Stimulated activated CD4-positive, alpha-beta T cell treated with anti-CD3 and anti-CD28 coated beads, Interleukin-1b, Interleukin-23, amount 100 ng/mL, for 4 hours (primary cell): ENCODE data around the gene RAMP1.

Experiments used
- DNase-seq, 2 donors: peaks; one replicate each; pipeline ENCODE4 v3.0.0-alpha.2; 2020; ENCODE audit warnings: low read depth in 2 of 2

The RAMP1 gene

DNA sequence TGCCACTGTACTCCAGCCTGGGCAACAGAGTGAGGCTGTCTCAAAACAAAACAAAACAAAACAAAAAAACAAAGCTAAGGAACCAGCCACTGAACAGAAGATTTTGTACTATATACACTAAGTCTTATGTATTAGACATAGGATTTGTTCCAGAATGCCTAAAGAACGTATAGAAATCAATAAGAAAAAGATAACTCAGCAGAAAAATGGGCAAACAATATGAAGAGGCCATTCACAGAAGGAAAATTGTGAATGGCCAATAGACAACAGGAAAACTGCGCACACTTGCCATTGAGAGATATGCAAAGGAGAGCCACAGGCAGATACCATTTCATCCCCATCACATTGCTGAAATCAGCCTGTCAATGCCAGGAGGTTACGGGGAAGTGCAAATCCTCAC lies 92.5 kb downstream of the RAMP1 start:
- no peak for DNase-seq

DNA sequence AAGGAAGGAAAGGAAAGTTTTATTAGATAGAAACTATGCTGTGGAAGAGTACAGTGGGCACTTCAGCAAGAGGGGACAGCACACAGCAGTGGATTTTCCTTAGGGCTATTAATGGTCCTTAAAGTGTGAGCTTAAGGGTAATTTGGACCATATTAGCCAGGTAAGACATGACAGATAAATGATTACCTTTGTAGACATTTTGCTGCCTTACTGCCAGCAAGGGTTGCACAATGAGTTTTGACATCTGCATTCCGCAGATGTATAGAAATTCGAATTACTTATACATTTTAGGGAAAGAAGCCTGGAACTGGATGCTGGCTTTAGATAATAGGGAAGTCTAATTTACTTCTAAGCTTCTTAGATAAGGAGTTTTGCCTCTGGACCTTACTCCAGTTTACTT lies 93.4 kb downstream of the RAMP1 start:
- DNase-seq, result no peak

DNA sequence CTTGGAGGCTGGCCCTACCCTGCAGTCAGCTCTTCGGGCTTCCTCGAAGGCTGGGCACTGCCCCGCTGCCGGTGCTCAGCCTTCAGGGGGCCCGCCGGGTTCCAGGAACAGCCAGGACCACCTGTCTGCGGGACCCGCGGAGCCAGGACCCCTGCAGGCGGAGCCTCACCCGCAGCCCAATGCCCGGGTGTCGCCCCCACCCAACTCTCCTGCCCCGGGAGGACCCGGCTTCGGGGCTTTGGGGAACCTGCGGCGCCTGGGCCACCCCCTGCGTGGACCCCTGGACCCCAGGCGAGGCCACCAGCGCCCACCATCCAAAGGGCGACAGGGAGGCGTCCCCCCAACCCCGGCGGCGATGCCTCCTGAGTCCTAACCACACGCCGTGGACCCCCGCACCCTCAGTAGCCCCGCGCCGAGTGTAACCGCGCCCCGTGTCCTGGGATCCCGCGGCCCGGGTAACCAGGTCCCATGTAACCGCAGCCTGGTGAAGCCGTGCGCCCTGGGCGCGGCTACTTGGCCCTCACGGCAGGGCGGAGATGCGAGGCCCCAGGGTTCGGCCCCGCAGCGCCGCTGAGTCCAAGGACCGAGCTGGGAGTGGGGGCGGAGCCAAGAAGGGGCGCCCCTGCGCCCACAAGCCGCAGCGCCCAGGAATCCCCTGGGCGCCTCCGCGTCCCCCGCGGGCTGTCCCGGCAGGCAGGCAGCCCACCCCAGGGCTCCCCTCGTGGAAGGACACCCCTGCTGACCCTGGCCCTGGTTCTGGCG lies 96.4 kb downstream of the RAMP1 start:
- no peak for DNase-seq

DNA sequence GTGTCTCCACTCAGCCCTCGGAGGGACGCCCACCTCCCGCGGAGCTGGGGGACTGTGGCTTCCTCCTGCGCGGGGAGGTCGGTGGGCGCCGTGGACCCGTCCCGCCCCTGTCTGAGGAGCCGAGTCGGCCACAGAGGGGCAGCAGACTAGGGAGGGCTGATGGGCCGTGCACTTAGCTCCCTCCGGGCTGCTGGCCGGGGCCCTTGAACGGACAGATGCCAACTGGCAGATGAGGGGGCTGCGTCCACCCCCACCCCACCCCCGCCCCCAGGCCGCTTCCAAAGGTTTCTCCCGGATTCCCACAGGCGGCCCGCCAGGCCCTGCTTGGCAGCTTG lies 96.9 kb downstream of the RAMP1 start:
- DNase-seq, result no peak

DNA sequence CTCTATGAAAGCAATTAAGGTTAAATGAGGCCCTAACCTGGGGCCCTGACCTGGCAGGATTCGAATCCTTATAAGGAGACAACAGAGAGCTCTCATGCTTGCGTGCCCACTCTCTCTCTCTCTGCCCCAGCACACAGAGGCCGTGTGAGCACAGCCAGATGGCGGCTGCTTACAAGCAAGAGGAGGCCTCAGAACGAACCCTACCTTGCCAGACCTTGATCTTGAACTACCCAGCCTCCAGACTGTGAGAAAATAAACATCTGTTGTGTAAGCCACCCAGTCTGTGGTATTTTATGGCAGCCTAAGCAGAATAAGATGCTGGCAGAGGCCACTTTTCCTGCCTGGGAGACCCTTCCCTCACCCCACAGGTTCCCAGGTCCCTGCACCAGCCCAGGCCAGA lies 102.2 kb downstream of the RAMP1 start:
- DNase-seq, result no peak
